ENCODE measurements around the gene GAN.

DNA sequence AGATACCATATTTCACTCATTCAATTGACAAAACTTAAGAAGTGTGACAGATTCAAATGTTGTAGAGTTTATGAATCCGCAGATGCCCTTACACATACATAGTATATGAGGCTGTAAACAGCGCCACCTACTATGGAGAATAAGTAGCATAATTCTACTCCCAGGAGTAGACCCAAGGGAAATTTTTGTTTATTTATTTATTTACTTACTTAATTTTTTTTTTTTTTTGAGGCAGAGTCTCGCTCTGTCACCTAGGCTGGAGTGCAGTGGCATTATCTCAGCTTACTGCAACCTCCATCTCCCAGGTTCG is 35.5 kb downstream of the GAN start:
- no peak for TF ChIP-seq EZH2phosphoT487 (IDR thresholded peaks at IDR 0.05; ENCODE audit: insufficient read depth, low read depth)
- TF ChIP-seq EZH2 (IDR thresholded peaks at IDR 0.05; ENCODE audit: insufficient read depth, poor library complexity, severe bottlenecking) = no peak

Data from GM23248 (cell line).